Measurements from ENCODE around the gene SDC4. TPM values are rescaled to one million over a fixed set of nuclear protein-coding genes. Genes with fewer than 3 reads are reported as not detected.

SDC4 gene
- total and polyA plus RNA-seq, 10 donors, result 10.4 to 56.1 (median 29.6) TPM

- intact Hi-C loops (cut with DNase I; ENCODE audit: low total_unique reads), result no loop called here
- peaks cover 0 to 25% (median 2%) of the 10 kb centered on the region in 7 donors for H3K27me3 ChIP-seq (replicated peaks in 1 of 7)
- H3K36me3 ChIP-seq, result peaks cover 0 to 6% (median 0%) of the 10 kb centered on the region in 6 donors
- peak overlapping the region in 3 of 8 donors; percentile 3 to 82 (median 62) for H3K4me3 ChIP-seq
- no peak for TF ChIP-seq POLR2A (IDR thresholded peaks at IDR 0.05)
- peak in 1 of 3 donors; percentile 62 for TF ChIP-seq POLR2AphosphoS5 (IDR thresholded peaks at IDR 0.05)
- no peak for TF ChIP-seq CTCF (IDR thresholded peaks at IDR 0.05 in 8 of 11, conservative IDR thresholded peaks at IDR 0.05 in 3 of 11)
- no peak for DNase-seq
- 47 to 69% (median 63%) methylated on average over 7 to 9 of the region's 9 CpGs for WGBS, 5 donors
- H3K4me1 ChIP-seq, result peaks cover 0 to 90% (median 38%) of the 10 kb centered on the region in 6 donors
- H3K9me3 ChIP-seq, result no peaks in the 10 kb centered on the region
- peak overlapping the region in 6 of 8 donors; percentile 8 to 86 (median 48) for H3K27ac ChIP-seq
Observed at GRCh38 chr20:45344168-45344860, 3.9 kb downstream of the SDC4 start.

GRCh38 chr20:45343532-45344167, 4.6 kb downstream of the SDC4 start:
- Histone ChIP-seq H3K4me1 (peaks cover 0 to 94% (median 38%) of the 10 kb centered on the region in 6 donors), H3K27ac (peak overlapping the region in 4 of 8 donors; percentile 21 to 86 (median 46)), H3K4me3 (peak overlapping the region in 2 of 8 donors; percentile 3 to 82), H3K27me3 (replicated peaks in 1 of 7) (peaks cover 0 to 21% (median 2%) of the 10 kb centered on the region in 7 donors), H3K9me3 (no peaks in the 10 kb centered on the region), H3K36me3 (peaks cover 0 to 6% (median 0%) of the 10 kb centered on the region in 6 donors)
- DNase-seq, result no peak
- TF ChIP-seq POLR2A (IDR thresholded peaks at IDR 0.05) (no peak), POLR2AphosphoS5 (IDR thresholded peaks at IDR 0.05) (no peak), CTCF (IDR thresholded peaks at IDR 0.05 in 8 of 11, conservative IDR thresholded peaks at IDR 0.05 in 3 of 11) (no peak)
- intact Hi-C loops (cut with DNase I; ENCODE audit: low total_unique reads), result no loop called here
- 82 to 96% (median 88%) methylated on average over 6 of the region's 6 CpGs for WGBS, 5 donors

- intact Hi-C loops (cut with DNase I; ENCODE audit: low total_unique reads), result no loop called here
- H3K4me1 ChIP-seq, result peaks cover 0 to 94% (median 33%) of the 10 kb centered on the region in 6 donors
- peak overlapping the region in 4 of 8 donors; percentile 21 to 86 (median 42) for H3K27ac ChIP-seq
- peak overlapping the region in 1 of 8 donors; percentile 82 for H3K4me3 ChIP-seq
- peaks cover 0 to 14% (median 0%) of the 10 kb centered on the region in 7 donors for H3K27me3 ChIP-seq (replicated peaks in 1 of 7)
- WGBS, 5 donors, result 79 to 87% (median 85%) methylated on average over 6 of the region's 6 CpGs
- no peak for DNase-seq
- no peak for TF ChIP-seq POLR2AphosphoS5 (IDR thresholded peaks at IDR 0.05)
- no peak for TF ChIP-seq CTCF (IDR thresholded peaks at IDR 0.05 in 8 of 11, conservative IDR thresholded peaks at IDR 0.05 in 3 of 11)
- no peak for TF ChIP-seq POLR2A (IDR thresholded peaks at IDR 0.05)
- no peaks in the 10 kb centered on the region for H3K9me3 ChIP-seq
- peaks cover 0 to 6% (median 0%) of the 10 kb centered on the region in 6 donors for H3K36me3 ChIP-seq
Observed at GRCh38 chr20:45342855-45343531, 5.2 kb downstream of the SDC4 start.

Data from spleen (tissue), 11 donors.